GM19395 (cell line): ENCODE results near the gene KIF9.
A peak's percentile ranks its signal among the peaks of the same experiment; 100 is the strongest.
"Not testable (repeated sequence)": the region's sequence is repeated elsewhere in the genome, so short reads cannot be mapped to it uniquely, and the experiment has no call there.

Experiments used
- ATAC-seq: cut with Tn5 transposase; IDR thresholded peaks from one replicate; pipeline ENCODE4 v1.9.1; 2021; ENCODE audit warnings: mild to moderate bottlenecking, moderate library complexity; ENCODE audit not compliant: unreplicated experiment

KIF9 gene

GRCh38 chr3:47282424-47283192 lies at the start of gene KIF9, which contains the start of gene KLHL18:
Gene KIF9 (minus strand): TSS chr3:47282799. CDS start chr3:47277374, 5,425 bp downstream.
Gene KLHL18 (plus strand): TSS chr3:47282944. CDS start chr3:47282966, 22 bp downstream.
- peak; percentile 83 for ATAC-seq

GRCh38 chr3:47324278-47324865 lies 41.8 kb upstream of the KIF9 start:
- no peak for ATAC-seq

DNA sequence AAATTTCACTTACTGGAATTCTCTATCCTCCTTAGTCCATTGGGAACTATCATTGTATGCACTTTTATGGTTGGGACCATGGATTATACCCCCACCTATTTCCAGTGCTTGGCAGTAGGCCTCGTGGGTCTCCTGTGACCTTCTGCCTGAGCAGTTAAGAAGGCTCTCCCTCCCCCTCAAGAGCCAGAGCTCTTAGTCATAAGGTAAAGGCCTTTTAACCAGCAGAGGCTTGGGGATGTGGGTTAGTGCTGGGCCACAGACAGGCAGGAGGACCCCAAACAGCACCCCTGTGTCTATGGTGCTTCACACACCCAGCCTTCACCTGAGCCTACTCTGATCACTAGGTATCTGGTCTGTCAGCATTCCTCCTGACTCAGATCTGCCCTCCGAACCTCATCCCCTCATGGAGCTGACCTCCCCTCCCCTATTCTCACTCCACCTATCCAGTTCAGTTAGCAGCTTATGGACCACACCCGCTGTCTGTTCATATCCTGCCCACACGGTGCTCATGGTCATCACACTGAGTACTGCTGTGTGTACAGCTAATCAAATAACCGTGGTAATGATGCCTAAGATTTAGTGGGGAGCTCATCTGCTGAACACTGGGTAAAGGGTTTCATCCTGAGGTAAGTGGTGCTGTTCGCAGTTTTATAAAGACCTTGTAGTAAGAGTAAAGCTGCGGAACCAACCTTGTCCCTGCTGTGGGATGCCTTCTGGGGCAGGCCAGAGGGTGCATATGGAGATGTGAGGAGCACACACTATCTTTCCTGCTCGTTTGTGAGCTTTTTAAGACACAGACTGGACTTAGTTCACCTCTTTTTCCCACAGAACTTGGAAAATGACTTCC lies 41.1 kb upstream of the KIF9 start:
- no peak for ATAC-seq

DNA sequence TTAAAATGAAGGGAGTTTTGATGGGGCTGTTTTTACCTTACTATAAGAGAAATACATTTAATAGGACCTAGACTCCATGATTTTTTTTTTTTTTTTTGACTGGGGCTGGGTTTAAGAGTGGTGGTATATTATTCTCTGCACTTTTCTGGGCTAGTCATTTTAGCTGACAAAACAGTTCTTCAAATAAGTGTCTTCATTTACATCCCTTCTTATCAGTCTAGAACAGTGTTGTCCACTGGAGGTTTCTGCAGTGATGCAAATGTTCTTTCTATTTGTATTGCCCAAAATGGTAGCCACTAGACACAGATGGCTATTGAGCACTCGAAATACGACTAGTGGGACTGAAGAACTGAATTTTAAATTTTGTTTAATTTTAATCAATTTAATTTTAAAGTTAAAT lies 37.4 kb upstream of the KIF9 start:
- no peak for ATAC-seq

- ATAC-seq, result no peak
These were observed 36.3 kb upstream of the KIF9 start for GRCh38 chr3:47318916-47319315.

- not testable (repeated sequence) for ATAC-seq
These were observed 33.6 kb upstream of the KIF9 start for GRCh38 chr3:47316151-47316550.

- ATAC-seq, result no peak
These were observed 32.6 kb upstream of the KIF9 start for GRCh38 chr3:47315069-47315647.

DNA sequence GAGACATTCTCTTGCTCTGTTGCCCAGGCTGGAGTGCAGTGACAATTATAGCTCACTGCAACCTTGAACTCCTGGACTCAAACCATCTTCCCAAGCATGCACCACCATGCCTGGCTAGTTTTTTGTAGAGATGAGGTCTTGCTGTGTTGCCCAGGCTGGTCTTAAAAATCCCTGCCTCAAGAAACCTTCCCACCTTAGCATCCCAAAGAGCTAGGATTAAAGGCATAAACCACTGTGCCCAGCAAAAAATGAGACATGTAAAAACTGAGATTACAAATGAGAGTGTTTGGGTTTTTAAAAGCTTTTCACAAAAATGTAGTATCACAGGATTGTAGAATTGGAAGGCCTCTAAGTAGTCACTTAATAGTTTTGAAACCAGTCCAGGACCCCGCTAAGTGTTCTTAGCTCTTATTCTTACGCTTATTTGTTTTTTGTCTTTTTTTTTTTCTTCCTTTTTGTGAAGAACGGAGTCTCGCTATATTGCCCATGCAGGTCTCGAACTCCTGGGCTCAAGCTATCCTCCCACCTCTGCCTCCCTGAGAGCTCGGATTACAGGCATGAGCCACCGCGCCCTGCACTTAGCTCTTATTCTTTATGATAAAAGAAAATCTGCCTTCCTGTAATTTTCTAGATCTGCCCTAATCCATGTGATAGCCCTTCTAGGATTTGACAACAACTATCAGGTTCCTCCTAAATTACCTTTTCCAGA lies 31.6 kb upstream of the KIF9 start:
- ATAC-seq, result no peak

GRCh38 chr3:47313341-47314055 lies 30.9 kb upstream of the KIF9 start:
- ATAC-seq, result no peak

DNA sequence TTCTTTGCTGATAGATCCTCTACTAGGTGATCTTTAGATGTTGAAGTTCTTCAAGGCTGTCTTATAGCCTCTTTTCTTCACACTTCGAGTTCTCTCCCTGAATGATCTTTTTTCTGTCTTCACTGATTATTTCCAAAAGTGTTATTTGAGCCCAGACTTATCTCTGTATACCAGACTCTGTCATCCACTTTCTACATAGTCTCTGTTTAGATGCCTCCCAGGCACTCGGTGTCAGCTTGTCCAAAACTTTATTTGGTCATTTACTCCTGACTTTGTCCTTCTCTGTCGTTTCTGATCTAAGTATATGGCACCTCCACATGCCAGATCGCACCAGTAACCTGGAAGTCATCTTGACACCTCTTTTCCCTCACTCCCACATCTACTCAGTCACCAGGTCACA lies 27.8 kb upstream of the KIF9 start:
- ATAC-seq, result no peak

DNA sequence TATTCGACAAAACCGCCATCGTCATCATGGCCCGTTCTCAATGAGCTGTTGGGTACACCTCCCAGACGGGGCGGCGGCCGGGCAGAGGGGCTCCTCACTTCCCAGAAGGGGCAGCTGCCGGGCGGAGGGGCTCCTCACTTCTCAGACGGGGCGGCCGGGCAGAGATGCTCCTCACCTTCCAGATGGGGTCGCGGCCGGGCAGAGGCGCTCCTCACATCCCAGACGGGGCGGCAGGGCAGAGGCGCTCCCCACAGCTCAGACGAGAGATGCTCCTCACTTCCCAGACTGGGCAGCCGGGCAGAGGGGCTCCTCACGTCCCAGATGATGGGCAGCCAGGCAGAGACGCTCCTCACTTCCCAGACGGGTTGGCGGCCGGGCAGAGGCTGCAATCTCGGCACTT lies 26.6 kb upstream of the KIF9 start:
- ATAC-seq, result not testable (repeated sequence)

DNA sequence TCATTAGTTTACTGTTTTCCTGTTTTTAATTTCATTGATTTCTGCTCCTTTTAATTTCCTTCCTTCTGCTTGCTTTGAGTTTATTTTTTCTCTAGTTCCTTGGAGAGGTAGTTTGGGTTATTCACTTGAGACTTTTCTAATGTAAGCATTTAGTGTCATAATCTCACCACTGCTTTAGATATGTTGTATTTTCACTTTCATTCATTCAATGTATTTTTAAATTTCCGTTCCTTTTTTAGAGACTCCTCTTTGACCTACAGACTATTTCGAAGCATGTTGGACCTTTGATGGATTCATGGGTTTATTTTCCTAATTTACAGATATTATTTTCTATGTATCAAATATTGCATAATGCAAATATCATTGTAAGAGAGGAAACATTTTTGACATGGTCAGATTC lies 23.4 kb upstream of the KIF9 start:
- no peak for ATAC-seq

- ATAC-seq, result no peak
These were observed 18.9 kb upstream of the KIF9 start for GRCh38 chr3:47301456-47301855.

DNA sequence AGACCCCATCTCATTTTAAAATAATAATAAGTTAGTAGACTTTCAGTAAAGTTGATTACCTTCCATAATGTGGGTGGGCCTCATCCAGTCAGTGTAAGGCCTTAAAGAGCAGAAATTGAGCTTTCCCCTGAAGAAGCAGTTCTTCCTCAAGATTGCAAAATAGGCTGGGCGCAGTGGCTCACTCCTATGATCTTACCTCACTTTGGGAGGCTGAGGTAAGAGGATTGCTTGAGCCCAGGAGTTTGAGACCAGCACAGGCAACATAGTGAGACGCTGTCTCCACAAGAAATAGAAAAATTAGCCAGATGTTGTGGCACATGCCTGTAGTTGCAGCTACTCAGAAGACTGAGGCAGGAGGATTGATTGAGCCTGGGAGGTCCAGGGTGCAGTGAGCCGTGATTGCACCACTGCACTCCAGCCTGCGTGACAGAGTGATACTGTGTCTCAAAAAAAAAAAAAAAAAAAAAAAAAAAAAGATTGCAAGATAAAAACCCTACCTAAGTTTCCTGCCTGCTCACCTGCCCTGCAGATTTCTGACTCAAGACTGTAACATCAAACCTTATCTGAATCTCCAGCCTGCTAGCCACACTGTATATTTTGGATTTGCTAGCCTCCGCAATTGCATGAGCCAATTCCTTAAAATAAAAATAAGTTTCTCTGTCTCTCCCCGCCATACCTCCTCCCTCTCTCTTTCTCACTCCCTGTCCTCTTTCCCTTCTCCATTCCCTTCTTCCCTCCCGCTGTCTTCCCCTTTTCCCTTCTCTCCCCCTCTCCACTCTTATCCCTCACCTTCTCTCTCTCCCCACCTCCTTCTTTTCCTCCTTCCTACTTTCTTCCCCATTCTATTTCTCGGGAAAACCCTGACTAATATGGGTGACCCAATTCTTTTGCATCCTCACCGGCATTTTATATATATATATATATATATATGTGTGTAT lies 17.1 kb upstream of the KIF9 start:
- no peak for ATAC-seq

- no peak for ATAC-seq
These were observed 15.8 kb upstream of the KIF9 start for GRCh38 chr3:47298439-47298838.

- ATAC-seq, result no peak
These were observed 14.1 kb upstream of the KIF9 start for GRCh38 chr3:47296562-47297302.

- no peak for ATAC-seq
These were observed 13.4 kb upstream of the KIF9 start for GRCh38 chr3:47295976-47296375.

GRCh38 chr3:47295322-47295721 lies 12.7 kb upstream of the KIF9 start:
- no peak for ATAC-seq
